VCaP (cell line): Measurements from ENCODE around the gene FGF12.

ENCODE experiments used
- H3K27ac ChIP-seq: fragments of 450-650 bp; 2 replicates; pipeline ENCODE4 v1.5.1; 2017
- TF ChIP-seq, protein P1 (sequence below): fragments of 450-650 bp; conservative IDR thresholded peaks from 2 replicates; pipeline ENCODE4 v1.5.1; 2017; ENCODE audit warnings: mild to moderate bottlenecking, moderate library complexity

Gene FGF12

DNA sequence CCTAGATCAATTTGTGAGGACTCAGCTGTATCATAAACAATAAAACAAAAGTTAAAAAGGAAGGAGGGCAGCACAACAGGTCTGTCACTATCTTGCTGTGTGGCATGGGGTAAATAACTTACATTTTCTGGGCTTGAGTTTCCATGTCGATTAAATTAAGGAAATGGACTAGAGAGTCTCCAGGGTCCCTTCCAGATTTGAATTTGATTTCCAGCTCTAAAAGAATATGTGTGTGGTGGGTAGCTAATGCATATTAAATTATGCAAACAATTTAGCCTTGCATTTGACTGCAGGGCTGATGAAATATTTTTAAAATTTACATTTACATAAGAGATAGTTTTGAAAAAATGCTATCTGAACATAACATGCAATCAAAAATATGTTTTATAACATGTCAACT lies 447.7 kb downstream of the FGF12 start:
- H3K27ac ChIP-seq, result no peak overlapping the region
- TF ChIP-seq, protein P1, sequence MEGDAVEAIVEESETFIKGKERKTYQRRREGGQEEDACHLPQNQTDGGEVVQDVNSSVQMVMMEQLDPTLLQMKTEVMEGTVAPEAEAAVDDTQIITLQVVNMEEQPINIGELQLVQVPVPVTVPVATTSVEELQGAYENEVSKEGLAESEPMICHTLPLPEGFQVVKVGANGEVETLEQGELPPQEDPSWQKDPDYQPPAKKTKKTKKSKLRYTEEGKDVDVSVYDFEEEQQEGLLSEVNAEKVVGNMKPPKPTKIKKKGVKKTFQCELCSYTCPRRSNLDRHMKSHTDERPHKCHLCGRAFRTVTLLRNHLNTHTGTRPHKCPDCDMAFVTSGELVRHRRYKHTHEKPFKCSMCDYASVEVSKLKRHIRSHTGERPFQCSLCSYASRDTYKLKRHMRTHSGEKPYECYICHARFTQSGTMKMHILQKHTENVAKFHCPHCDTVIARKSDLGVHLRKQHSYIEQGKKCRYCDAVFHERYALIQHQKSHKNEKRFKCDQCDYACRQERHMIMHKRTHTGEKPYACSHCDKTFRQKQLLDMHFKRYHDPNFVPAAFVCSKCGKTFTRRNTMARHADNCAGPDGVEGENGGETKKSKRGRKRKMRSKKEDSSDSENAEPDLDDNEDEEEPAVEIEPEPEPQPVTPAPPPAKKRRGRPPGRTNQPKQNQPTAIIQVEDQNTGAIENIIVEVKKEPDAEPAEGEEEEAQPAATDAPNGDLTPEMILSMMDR, result no peak

DNA sequence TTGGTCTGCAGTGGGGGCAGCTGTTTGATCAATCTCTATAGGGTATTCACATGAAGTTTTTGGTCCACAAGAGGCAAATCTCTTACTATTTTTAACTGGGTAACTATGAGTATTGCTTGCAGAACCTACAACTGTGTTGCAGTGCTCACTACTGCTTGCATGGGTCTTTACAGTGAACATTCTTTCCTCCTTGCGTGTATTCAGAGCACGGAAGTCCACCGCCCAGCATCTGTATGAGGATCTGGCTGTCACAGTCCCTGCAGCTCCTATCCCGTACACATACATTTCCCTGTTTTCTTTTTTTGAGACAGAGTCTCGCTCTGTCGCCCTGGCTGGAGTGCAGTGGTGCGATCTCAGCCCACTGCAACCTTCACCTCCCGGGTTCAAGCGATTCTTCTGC lies 449.9 kb downstream of the FGF12 start:
- H3K27ac ChIP-seq, result no peak overlapping the region; the same call in 1 of the 2 replicates
- TF ChIP-seq, protein P1, result no peak

DNA sequence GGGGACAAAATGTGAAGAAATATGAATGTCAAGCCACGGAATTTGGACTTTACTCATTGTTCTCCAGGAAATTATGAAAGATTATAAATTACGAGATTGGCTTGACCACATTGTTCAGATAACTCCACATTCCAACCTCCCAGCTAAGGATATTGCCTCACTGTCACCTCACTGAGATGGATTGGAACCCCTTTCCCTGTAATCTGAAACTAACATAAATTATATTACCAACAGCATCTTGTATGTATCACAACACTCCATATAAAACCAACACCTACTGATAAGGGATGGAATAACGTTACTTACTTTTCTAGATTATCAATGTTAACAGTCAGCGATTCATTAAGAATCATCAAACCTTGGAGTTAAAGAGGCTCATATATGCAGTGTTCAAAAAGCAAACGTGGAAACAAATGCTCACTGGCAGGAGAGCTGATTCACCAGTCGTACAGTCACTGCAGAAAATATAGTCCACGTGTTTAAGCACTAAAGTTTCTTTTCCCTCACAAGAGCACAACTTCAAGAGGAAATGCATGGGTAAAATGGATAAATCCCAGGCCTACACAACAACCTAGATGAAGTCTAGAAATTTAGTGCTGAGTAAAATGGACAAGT lies 451.5 kb downstream of the FGF12 start:
- H3K27ac ChIP-seq, result no peak overlapping the region
- TF ChIP-seq, protein P1, result no peak

DNA sequence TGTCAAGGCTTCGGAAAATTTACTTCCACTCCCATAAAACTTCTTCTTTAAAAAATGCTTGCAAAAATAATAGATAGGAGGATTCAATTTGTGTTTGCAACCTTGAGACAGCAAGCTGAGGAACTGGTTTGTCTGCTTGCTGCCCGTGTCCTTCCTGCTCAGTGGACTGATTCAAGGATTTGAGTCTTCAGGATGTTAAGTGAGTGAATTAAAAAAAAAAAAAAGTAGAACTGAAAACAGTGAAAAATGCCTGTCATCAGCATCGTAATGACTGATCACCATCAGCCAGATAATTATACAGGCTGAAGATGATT lies 453.7 kb downstream of the FGF12 start:
- H3K27ac ChIP-seq, result peak overlapping the region; percentile 72
- TF ChIP-seq, protein P1, result no peak

DNA sequence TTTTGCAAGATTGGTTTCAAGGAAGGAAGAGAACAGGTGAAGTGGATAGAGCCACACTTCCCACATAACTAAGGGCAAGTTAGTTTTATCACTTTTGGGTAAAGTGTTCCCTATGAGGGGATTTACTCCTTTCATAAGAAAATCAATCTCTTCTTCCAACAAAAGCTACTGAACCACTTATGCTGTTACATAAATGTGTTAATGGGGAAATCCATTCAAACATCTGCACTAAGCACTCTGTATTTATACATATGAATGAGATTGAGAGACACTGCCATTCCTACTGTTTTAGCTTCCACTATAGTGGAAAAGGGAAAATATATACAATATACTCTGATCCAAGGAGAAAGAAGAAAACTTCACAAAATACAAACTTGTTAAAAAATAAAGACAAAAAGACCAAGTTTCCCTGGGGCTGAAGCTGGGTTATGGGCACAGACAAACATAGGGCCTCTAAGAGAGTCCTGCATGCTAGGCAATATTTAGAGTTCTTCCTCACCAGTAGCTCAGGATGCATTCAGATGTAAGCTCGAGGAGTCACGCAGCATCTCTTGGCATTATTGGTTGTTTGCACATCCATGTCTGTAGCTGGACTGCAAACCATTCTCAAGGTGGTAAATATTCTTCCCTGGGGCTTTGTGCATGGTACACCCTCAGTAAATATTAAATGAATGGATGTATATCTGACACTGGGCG lies 454.2 kb downstream of the FGF12 start:
- TF ChIP-seq, protein P1, result no peak
- peak overlapping the region; percentile 72 for H3K27ac ChIP-seq

DNA sequence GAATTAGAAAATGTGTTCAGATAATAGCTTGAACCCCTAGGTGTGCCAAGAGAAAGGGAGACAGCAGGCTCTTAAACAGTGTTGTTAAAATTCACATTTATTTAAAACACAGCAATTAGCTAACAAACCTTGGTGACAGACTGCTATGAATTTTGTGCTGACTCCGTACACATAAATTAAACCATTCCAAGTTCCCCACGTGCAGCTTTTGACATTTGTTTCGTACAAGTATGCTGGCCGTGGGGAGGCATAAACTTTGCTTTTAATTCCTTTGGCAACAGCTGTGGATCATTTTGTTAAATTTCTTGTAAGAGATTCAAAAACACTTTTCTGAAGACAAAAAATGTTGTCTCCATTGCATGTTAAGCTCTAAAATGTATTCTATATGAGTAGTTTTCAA lies 465.3 kb downstream of the FGF12 start:
- H3K27ac ChIP-seq, result no peak overlapping the region

DNA sequence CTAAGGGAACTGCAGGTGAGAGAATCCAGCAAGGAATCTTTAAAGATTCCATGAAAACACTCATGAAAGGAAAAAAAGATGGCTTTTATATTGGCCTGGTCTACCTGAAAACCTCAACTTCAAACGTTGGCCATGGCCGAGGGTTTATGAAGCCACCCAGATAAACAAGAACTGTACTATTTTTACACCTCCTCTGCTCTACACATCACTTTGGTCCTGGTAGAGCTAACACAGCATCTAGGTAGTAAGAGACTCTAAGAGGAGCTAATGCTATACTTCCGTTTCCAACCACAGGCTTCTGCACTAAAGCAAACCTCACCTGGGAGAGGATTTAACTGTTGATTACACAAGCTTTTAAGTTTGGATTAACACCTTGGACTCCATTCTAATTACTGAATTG lies 466.2 kb downstream of the FGF12 start:
- TF ChIP-seq, protein P1, result no peak
- no peak overlapping the region for H3K27ac ChIP-seq

More for the DNA sequence above, 465.3 kb downstream of the FGF12 start:
- TF ChIP-seq, protein P1, result no peak
